ENCODE measurements around the gene CTNNBL1.

DNA sequence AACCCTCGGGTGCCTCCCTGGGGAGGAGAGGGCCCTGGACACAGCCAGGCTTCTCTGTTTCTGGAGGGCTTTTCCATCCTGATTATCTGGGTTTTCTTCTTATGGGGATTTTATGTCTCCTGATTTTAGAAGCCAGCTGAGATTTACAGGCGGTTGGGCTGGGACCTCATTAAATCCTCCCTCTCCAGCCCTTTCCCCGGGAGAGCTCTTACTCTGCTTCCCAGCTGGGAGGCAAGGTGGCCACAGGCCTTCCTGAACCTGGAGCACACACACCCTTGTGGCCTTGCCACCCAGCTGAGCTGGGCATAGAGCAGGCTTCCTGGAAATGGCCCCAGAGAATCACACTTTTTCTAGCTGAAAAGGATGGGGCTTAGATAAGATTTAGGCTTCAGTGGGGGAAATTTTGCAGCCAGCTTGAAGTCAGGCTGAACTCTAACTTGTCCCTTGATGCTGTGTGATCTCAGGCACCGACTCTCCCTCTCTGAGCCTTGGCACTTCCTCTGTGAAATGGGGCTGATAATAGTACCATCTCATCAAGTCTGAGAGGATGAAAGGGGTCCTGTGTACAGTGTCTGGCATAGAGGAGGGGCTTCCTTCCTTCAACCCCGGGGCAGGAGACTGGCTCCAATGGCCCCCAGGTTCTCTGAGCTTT is 225.7 kb downstream of the CTNNBL1 start:
- TF ChIP-seq, protein P1, sequence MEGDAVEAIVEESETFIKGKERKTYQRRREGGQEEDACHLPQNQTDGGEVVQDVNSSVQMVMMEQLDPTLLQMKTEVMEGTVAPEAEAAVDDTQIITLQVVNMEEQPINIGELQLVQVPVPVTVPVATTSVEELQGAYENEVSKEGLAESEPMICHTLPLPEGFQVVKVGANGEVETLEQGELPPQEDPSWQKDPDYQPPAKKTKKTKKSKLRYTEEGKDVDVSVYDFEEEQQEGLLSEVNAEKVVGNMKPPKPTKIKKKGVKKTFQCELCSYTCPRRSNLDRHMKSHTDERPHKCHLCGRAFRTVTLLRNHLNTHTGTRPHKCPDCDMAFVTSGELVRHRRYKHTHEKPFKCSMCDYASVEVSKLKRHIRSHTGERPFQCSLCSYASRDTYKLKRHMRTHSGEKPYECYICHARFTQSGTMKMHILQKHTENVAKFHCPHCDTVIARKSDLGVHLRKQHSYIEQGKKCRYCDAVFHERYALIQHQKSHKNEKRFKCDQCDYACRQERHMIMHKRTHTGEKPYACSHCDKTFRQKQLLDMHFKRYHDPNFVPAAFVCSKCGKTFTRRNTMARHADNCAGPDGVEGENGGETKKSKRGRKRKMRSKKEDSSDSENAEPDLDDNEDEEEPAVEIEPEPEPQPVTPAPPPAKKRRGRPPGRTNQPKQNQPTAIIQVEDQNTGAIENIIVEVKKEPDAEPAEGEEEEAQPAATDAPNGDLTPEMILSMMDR (IDR thresholded peaks at IDR 0.05), result no peak
- no peak for TF ChIP-seq POLR2A (IDR thresholded peaks at IDR 0.05)
